Adrenal gland (tissue), 12 donors: ENCODE data around the gene RNMT. TPM values are rescaled to one million over a fixed set of nuclear protein-coding genes. Genes with fewer than 3 reads are reported as not detected.

Experiments
- DNase-seq, 7 donors: peaks; one replicate each; pipeline ENCODE4 v3.0.0-alpha.2; 2019 to 2020
- H3K27ac ChIP-seq, 5 donors: fragments of 200-600 bp; sonication (generic) in 4 of 5; 1 replicate in 3 of 5; 2 replicates in 2 of 5; pipeline versions ENCODE4 v1.5.1 to v1.8.0; 2016 to 2020; ENCODE audit warnings: mild to moderate bottlenecking in 1 of 5
- H3K27me3 ChIP-seq: fragments of 200-600 bp; 2 replicates; pipeline ENCODE4 v1.8.0; 2021
- H3K36me3 ChIP-seq, 2 donors: fragments of 200-600 bp; replicated peaks in 1 of 2; 1 replicate in 1 of 2; 2 replicates in 1 of 2; pipeline versions ENCODE4 v1.5.1 to v1.8.0; 2018 to 2022
- H3K4me1 ChIP-seq, 2 donors: fragments of 200-600 bp; replicated peaks in 1 of 2; 1 replicate in 1 of 2; 2 replicates in 1 of 2; pipeline versions ENCODE4 v1.5.1 to v1.8.0; 2018 to 2021
- H3K4me3 ChIP-seq, 4 donors: fragments of 200-600 bp; sonication (generic) in 3 of 4; one replicate each; pipeline ENCODE4 v1.5.1; 2016 to 2018
- H3K9me3 ChIP-seq, 3 donors: fragments of 200-600 bp; sonication (generic) in 1 of 3; replicated peaks in 1 of 3; 1 replicate in 2 of 3; 2 replicates in 1 of 3; pipeline versions ENCODE4 v1.5.1 to v1.8.0; 2016 to 2021
- CTCF ChIP-seq, 6 experiments: fragments of 450-650 bp in 4 of 6; fragments of 200-600 bp in 2 of 6; sonication (generic) in 1 of 6; IDR thresholded peaks; 1 replicate in 5 of 6; 2 replicates in 1 of 6; pipeline versions ENCODE4 v1.5.1 to v1.8.0; 2016 to 2021; ENCODE audit warnings: antibody characterized with exemption in 6 of 6, mild to moderate bottlenecking in 2 of 6, moderate library complexity in 1 of 6
- POLR2A ChIP-seq, 2 donors: fragments of 450-650 bp; IDR thresholded peaks; one replicate each; pipeline ENCODE4 v1.6.1; 2017; ENCODE audit warnings: antibody characterized with exemption in 2 of 2, mild to moderate bottlenecking in 2 of 2, moderate library complexity in 1 of 2
- WGBS, 4 donors: extraction: QIAGEN DNeasy Blood & Tissue Kit in 2 of 4; methylation state at CpG; one replicate each; pipeline versions ENCODE4 v1.1.5 to v1.1.7; 2013 to 2017; 5-methylcytosine and 5-hydroxymethylcytosine counted together
- intact Hi-C, 2 donors: fragments of 100-400 bp; cut with DNase I; formaldehyde crosslinking; loops; one replicate each; pipeline versions ENCODE4 v1.14.1 to v1.15.0; 2022 to 2023
- polyA plus RNA-seq, 3 donors: library from polyadenylated mRNA; stranded (reverse); fragments of 200-250 nt in 2 of 3; fragments of 350-450 nt in 1 of 3; fragmentation: Illumina TruSeq in 1 of 3; extraction: RNeasy Lipid Tissue Mini Kit (QIAGEN cat#74804) in 1 of 3; gene quantifications; one replicate each; pipeline ENCODE4 v1.2.3, GENCODE V29; 2013 to 2014
- small RNA-seq, 2 donors: library from RNA; depleted of rRNA; stranded (forward); fragments of <200 nt; gene quantifications; one replicate each; pipeline ENCODE3, GENCODE V24; 2016
- total RNA-seq, 9 donors: library from RNA; depleted of rRNA in 4 of 9; stranded (reverse); fragments of >200 nt in 4 of 9; fragments of 120-200 nt in 1 of 9; fragmentation: NEBNext Ultra II Directional in 1 of 9; extraction: Animal tissue kit (Norgen Biotek cat#: 25700) in 1 of 9; gene quantifications; one replicate each; pipeline versions ENCODE4 v1.1.0 to v1.2.4, GENCODE V29; 2013 to 2023
- donor health status: healthy with polysubstance abuse.
- donor health status: Bipolar disorder and iron deficiency.
- donor health status: DM: yes; HTN: yes; CAD: no.
- donor health status: DM: no; HTN: no; CAD: no.
- donor health status: DM: no; HTN: no; CAD: no.
- donor health status: DM: yes; HTN: yes; CAD: no.

RNMT gene
- total and polyA plus RNA-seq, 12 donors: 8.5 to 29.8 (median 20.0) TPM

GRCh38 chr18:13810950-13811485 is 84.5 kb downstream of the RNMT start:
- TF ChIP-seq CTCF (IDR thresholded peaks at IDR 0.05): no peak
- TF ChIP-seq POLR2A (IDR thresholded peaks at IDR 0.05): no peak
- H3K9me3 ChIP-seq: no peaks in the 10 kb centered on the region
- 50 to 55% (median 52%) methylated on average over 10 of the region's 10 CpGs for WGBS, 4 donors

GRCh38 chr18:13811993-13812392 is 85.5 kb downstream of the RNMT start:
- Histone ChIP-seq H3K4me3 (no peak overlapping the region), H3K4me1 (no peaks in the 10 kb centered on the region), H3K27ac (no peak overlapping the region), H3K27me3 (no peaks in the 10 kb centered on the region), H3K9me3 (no peaks in the 10 kb centered on the region), H3K36me3 (no peaks in the 10 kb centered on the region)
- WGBS, 4 donors: 43 to 50% (median 47%) methylated on average over 6 of the region's 6 CpGs
- intact Hi-C loops: no loop called here
- no peak for TF ChIP-seq POLR2A (IDR thresholded peaks at IDR 0.05)
- TF ChIP-seq CTCF (IDR thresholded peaks at IDR 0.05): peak in 1 of 6 experiments; percentile 10
- DNase-seq: no peak

More at GRCh38 chr18:13810950-13811485, 84.5 kb downstream of the RNMT start:
- Histone ChIP-seq H3K4me1 (no peaks in the 10 kb centered on the region), H3K27ac (no peak overlapping the region), H3K27me3 (no peaks in the 10 kb centered on the region), H3K36me3 (no peaks in the 10 kb centered on the region), H3K4me3 (no peak overlapping the region)
- intact Hi-C loops: no loop called here
- DNase-seq: no peak

GRCh38 chr18:13813271-13813849 is 86.9 kb downstream of the RNMT start:
- Histone ChIP-seq H3K4me3 (no peak overlapping the region), H3K27me3 (no peaks in the 10 kb centered on the region), H3K27ac (no peak overlapping the region), H3K36me3 (no peaks in the 10 kb centered on the region), H3K4me1 (no peaks in the 10 kb centered on the region), H3K9me3 (no peaks in the 10 kb centered on the region)
- TF ChIP-seq POLR2A (IDR thresholded peaks at IDR 0.05) (no peak), CTCF (IDR thresholded peaks at IDR 0.05) (peak; percentile 63 to 86 (median 78))
- intact Hi-C loops: no loop called here
- peak; percentile 45 to 88 (median 69) for DNase-seq
- WGBS, 4 donors: 17 to 29% (median 26%) methylated on average over 4 of the region's 4 CpGs

Small RNA genes within 50 kb of the gene (small RNA-seq; reads per million reads assigned to genes)
- gene AP001525.1 (0 reads per million in 2 donors), gene RN7SL362P (0 reads per million in 2 donors)

Other genes with a start within 250 kb of the RNMT start
- 10 to 100 TPM in 5 of 9 donors, 1 to 10 TPM in 4; 4.6 to 29.5 (median 11.9) TPM for gene FAM210A, start 115 bp upstream of the RNMT start, total RNA-seq
- 10 to 100 TPM in 1 of 3 donors, 1 to 10 TPM in 2; 3.4 to 15.2 (median 4.7) TPM for gene FAM210A, start 115 bp upstream of the RNMT start, polyA plus RNA-seq
- gene MC5R, start 97.5 kb downstream of the RNMT start, total RNA-seq: under 1 TPM in 4 of 9 donors, not detected in 5; 0.06 to 0.32 (median 0.20) TPM
- under 1 TPM in 1 of 3 donors, not detected in 2; 0.10 TPM for gene MC5R, start 97.5 kb downstream of the RNMT start, polyA plus RNA-seq
- gene MC2R, start 188.9 kb downstream of the RNMT start, total RNA-seq: 100 to 1,000 TPM in 4 of 9 donors, 10 to 100 TPM in 5; 10.4 to 486 (median 57.5) TPM
- gene MC2R, start 188.9 kb downstream of the RNMT start, polyA plus RNA-seq: 100 to 1,000 TPM in 1 of 3 donors, 10 to 100 TPM in 1, 1 to 10 TPM in 1; 5.6 to 725 (median 48.4) TPM